Measurements from ENCODE around the gene HEXB. TPM values are rescaled to one million over a fixed set of nuclear protein-coding genes. Genes with fewer than 3 reads are reported as not detected.

Gene HEXB
- total and polyA plus RNA-seq, 2 of the 8 experiments (the other 6 are each of a cell fraction or from before 2014, with no cell fraction given): 39.7 to 69.2 TPM

- CTCF ChIA-PET (ENCODE audit: partially characterized antibody): interaction anchor here (1.0 kb wide), 1 partner anchor 8 kb away, joined by 3 read pairs; no protein-coding TSS in a partner anchor
Observed at GRCh38 chr5:74725331-74725730, 40.3 kb downstream of the HEXB start.

More at GRCh38 chr5:74725331-74725730, 40.3 kb downstream of the HEXB start:
- no peaks in the 10 kb centered on the region for H3K79me2 ChIP-seq (ENCODE audit: control insufficient read depth in 1 of 2, insufficient read depth in 2 of 2, low read length in 2 of 2)
- no peak for TF ChIP-seq BRCA1 (IDR thresholded peaks at IDR 0.05; ENCODE audit: low read depth, low read length)
- TF ChIP-seq HDAC2 (IDR thresholded peaks at IDR 0.05; ENCODE audit: borderline replicate concordance in 1 of 2, low read depth in 2 of 2, low read length in 2 of 2): no peak
- no peak for TF ChIP-seq ATF3 (IDR thresholded peaks at IDR 0.05; ENCODE audit: insufficient read depth, low read depth, low read length)
- TF ChIP-seq USF2 (IDR thresholded peaks at IDR 0.05; ENCODE audit: low read length): no peak
- no peak for TF ChIP-seq EGR1 (IDR thresholded peaks at IDR 0.05; ENCODE audit: borderline replicate concordance, low read depth, low read length)
- no peak for TF ChIP-seq MAFK (IDR thresholded peaks at IDR 0.05; ENCODE audit: low read depth, low read length)
- TF ChIP-seq TAF1 (IDR thresholded peaks at IDR 0.05; ENCODE audit: low read depth, low read length): no peak
- no peak for TF ChIP-seq KDM1A (IDR thresholded peaks at IDR 0.05; ENCODE audit: borderline replicate concordance, low read length)
- no peak overlapping the region for H3K18ac ChIP-seq (ENCODE audit: extremely low read depth, low read length)
- no peak overlapping the region for H2AK5ac ChIP-seq (ENCODE audit: low read depth, low read length)
- H3K4me3 ChIP-seq (ENCODE audit: extremely low read depth in 1 of 4, insufficient read depth in 2 of 4, low read depth in 3 of 4, low read length in 4 of 4): no peak overlapping the region
- no peaks in the 10 kb centered on the region for H3K27me3 ChIP-seq (replicated peaks in 1 of 4; ENCODE audit: control insufficient read depth in 3 of 4, extremely low read depth in 1 of 4, insufficient read depth in 3 of 4, low read length in 3 of 4)
- H4K20me1 ChIP-seq (replicated peaks in 1 of 2; ENCODE audit: control insufficient read depth in 1 of 2, insufficient read depth in 2 of 2, low read length in 2 of 2): no peaks in the 10 kb centered on the region
- no peak overlapping the region for H2BK15ac ChIP-seq (ENCODE audit: low read length)
- 95% methylated on average over 1 of the region's 1 CpG; no CpG with 5 or more reads in 1 of the 2 experiments for WGBS, 2 experiments (ENCODE audit: extremely low coverage in 1 of 2, insufficient coverage in 1 of 2, insufficient read length in 1 of 2, insufficient replicate concordance in 2 of 2, low coverage in 1 of 2, low lambda C conversion rate in 2 of 2, missing lambda C conversion rate in 1 of 2)
- POLR2A ChIA-PET (ENCODE audit: partially characterized antibody): interaction anchor here (0.7 kb wide), 1 partner anchor 96 kb away, joined by 3 read pairs; no protein-coding TSS in a partner anchor
- no peak overlapping the region for H4K5ac ChIP-seq (ENCODE audit: insufficient read length, low read depth, low read length)
- H3K56ac ChIP-seq (replicated peaks; ENCODE audit: insufficient read length, low read depth, low read length): no peak overlapping the region
- H3K23me2 ChIP-seq (ENCODE audit: low read depth, low read length): no peaks in the 10 kb centered on the region
- no peak overlapping the region for H3K23ac ChIP-seq (ENCODE audit: insufficient read length)
- no peak overlapping the region for H4K8ac ChIP-seq (ENCODE audit: extremely low read depth, insufficient read depth, low read length)
- no peak overlapping the region for H3K4me2 ChIP-seq (ENCODE audit: insufficient read depth in 1 of 2, low read depth in 2 of 2, low read length in 2 of 2)
- no peak overlapping the region for H3K27ac ChIP-seq (ENCODE audit: low read depth, low read length)
- H3K9me3 ChIP-seq (ENCODE audit: insufficient read depth in 2 of 2, low read depth in 1 of 2, low read length in 1 of 2): no peaks in the 10 kb centered on the region
- H2AFZ ChIP-seq (ENCODE audit: low read length): no peak overlapping the region
- H2BK5ac ChIP-seq (ENCODE audit: low read depth, low read length): no peak overlapping the region
- H3K4me1 ChIP-seq (replicated peaks in 1 of 4; ENCODE audit: control insufficient read depth in 3 of 4, insufficient read depth in 4 of 4, low read length in 3 of 4): no peaks in the 10 kb centered on the region
- H2BK20ac ChIP-seq (ENCODE audit: low read length): no peak overlapping the region
- H3K36me3 ChIP-seq (ENCODE audit: control insufficient read depth in 2 of 4, insufficient read depth in 4 of 4, low read length in 3 of 4): peaks cover 2 to 55% (median 17%) of the 10 kb centered on the region in 4 experiments
- H3K9ac ChIP-seq (replicated peaks in 1 of 4; ENCODE audit: extremely low read depth in 1 of 4, low read depth in 3 of 4, low read length in 3 of 4): no peak overlapping the region
- no peak overlapping the region for H4K91ac ChIP-seq (replicated peaks; ENCODE audit: insufficient read length, low read length)
- DNase-seq (ENCODE audit: low read depth in 1 of 2, low spot score in 2 of 2) (no peak), FAIRE-seq (no peak)
- no peaks in the 10 kb centered on the region for H3K79me1 ChIP-seq (ENCODE audit: low read depth, low read length)
- H2BK120ac ChIP-seq (replicated peaks; ENCODE audit: low read depth, low read length): no peak overlapping the region
- no peak overlapping the region for H3K14ac ChIP-seq (ENCODE audit: insufficient read length)
- H2BK12ac ChIP-seq (ENCODE audit: low read depth, low read length): no peak overlapping the region
- H3K4ac ChIP-seq (replicated peaks; ENCODE audit: insufficient read length, low read depth, low read length): no peak overlapping the region
